CD4-positive, alpha-beta T cell treated with Interleukin-21 for 1 hour (primary cell): ENCODE data around the gene MTMR3.
"Not testable (repeated sequence)": the region's sequence is repeated elsewhere in the genome, so short reads cannot be mapped to it uniquely, and the experiment has no call there.

ENCODE experiments used
- DNase-seq: peaks from one replicate; pipeline ENCODE4 v3.0.0-alpha.2; 2020

Gene MTMR3

DNA sequence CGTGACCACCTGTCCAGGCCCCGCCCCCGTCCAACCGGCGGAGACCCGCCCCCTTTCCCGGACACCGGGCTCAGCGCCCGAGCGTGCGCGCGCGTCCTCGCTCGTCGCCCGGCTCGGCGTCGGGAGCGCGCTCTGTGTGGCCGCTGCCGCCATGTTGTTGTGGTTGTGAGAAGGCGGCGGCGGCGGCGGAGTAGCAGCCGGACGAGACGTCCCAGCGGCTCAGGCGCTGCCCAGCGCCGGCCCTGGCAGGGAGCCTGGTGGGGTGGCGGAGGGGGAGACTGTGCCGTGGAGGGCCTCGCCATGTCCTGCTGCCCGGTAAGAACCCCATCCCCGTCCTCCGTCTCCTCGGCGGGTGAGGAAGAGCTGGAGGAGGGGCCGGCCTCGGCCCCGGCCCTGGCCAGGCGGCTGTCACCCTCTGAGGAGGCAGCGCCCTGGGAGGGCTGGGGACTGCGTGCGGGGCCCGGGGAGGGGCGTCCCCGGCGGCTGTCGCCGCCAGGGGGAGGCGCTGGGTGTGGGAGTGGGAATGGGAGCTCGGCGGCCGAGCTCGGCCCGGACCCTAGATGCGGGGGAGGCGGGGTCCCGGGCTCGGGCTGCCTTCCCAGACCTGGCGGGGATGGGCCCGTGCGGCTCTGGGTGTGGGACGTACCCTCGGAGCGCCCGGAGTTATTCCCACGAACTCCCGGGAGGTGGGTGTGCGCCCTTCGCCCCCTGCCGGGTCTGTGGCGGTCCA is at the start of gene MTMR3:
Gene MTMR3, plus strand, starts transcription at position 130 of the 730 bp plus-strand sequence. CDS start 87,886 bp downstream, outside the sequence.
- DNase-seq = peak; percentile 94

DNA sequence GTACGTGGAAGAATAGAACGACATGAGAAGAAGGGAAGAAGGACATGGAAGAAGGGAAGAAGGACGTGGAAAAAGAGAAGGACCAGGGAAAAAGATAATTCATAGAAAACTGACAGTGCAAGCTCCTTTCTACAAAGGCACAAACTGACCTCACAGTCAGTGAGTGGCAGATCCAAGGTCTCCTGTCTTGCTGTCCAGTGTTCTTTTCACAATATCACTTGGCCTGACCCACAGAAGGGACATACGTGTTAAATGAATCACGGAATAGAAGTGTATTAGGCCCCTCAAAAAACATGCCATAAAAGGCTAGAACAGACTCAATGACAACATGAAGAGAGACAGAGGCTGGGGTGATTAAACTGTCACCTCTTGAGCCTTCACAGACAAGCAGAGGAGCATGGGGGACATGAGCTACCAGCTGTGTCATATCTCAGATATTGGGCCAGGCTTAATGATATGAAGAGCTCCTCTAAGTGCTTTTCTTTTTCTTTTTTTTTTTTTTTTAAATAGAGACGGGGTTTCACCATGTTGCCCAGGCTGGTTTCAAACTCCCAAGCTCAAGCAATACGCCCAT is 49.5 kb upstream of the MTMR3 start:
- no peak for DNase-seq

DNA sequence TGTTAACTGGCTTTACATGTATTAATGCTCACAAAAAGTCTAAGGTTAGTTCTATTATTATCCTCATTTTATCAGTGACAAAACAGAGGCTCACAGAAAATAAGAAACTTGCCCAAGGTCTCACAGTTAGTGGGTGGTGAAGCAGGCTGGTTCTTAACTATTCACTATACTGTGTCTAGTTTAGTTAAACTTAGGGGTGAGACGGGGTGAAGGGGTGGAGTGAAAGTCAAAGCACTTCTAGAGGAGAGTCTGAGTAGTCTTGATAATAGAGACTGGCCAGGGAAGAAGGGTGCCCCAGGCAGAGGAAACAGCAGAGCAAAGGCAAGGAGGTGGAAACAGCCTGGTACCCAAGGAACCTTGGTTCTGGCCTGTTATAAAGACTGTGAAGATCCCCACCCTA is 48.9 kb upstream of the MTMR3 start:
- DNase-seq = no peak

DNA sequence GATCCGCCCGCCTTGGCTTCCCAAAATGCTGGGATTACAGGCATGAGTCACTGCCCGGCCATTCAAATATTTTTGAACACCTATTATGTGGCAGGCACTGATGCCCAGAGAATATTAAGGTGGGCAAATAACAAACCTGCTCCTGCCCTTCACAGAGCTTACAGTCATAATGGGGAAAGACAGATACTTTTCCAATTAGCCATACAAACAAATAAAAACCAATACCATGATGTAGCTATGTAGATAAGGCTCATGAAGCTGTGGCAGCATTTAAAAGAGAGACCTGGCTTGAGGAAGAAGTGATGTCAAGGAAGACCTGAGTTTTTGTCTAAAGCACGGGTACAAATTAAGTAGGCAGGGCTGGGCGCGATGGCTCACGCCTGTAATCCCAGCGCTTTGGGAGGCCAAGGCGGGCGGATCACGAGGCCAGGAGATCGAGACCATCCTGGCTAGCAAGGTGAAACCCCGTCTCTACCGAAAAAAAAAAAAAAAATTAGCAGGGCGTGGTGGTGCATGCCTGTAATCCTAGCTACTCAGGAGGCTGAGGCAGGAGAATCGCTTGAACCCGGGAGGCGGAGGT is 46.1 kb upstream of the MTMR3 start:
- not testable (repeated sequence) for DNase-seq

DNA sequence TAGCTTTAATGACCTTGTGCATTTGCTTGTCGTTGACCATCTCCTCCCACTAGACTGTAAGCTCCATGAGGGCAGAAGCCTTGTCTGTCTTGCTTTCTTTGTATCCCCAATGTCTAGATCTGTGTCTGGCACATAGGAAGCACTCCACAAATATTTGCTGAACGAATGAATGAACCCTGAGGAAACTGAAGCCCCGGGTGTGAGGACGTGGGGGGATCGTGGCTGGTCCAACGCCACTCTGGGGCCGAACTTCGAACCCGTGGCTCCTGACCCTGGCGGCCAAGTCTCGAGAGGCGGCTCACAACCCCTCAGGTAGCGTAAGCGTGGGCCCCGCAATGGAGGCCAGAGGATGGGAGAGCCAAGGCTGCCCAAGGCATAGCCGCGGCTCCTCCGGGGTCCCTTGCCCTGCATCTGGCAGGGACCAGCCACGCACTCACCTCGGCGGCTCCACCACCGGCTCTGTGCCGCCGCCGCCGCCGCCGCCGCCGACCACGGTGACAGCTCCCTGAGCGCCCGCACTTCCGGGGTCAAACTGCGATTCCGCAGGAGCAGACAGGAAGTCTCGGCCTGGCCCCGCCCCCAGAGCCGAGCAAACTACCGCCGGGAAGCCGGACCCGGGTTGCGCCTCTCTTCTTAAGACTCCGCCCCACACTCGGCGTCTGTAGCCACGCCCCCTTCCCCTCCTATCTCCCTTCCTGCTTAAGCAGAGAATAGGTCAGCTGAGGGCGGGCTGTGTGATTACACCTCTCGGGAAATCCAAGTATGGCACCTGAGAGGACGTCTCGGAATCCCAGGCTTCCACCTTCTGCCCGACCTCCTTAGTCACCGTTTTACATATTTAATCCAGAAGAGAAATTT is 45.0 kb upstream of the MTMR3 start, which contains the start of gene ASCC2:
Gene ASCC2, minus strand, starts transcription at position 534 of the 858 bp plus-strand sequence. CDS start 5,949 bp downstream, outside the sequence.
- DNase-seq = peak; percentile 98

DNA sequence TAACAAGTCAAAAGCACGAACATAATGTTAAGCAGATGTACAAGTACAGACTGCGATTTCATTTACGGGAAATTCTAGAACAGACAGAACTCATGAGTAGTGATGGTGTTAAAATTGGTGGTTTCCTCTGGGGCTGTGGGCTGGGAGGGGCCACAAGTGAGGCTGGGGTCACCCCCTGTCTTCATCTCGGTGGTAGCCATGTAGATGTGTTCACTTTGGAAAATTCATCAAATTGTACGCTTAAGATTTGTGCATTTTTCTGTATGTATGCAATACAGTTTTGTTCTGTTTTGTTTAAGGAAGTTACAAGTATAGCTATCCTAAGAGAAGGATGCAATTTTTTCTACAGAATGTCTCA is 44.4 kb upstream of the MTMR3 start:
- no peak for DNase-seq

DNA sequence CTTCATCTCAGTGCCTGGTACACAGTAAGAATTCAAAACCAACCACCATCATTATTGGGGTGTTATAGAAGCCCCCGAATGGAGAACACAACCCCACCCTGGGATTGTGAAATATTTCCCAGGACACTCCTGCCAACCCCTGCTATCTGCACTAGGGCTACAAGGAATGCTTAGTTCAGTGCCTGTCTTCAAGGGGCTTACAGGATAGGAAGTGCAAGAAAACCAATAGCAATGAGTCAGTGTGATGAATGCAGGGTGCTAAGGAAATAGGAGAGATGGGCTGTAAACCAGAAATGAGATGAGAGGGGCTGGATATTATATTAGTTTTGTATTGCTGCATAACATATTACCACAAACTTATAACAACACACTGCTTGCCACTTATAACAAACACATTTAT is 43.9 kb upstream of the MTMR3 start:
- no peak for DNase-seq

DNA sequence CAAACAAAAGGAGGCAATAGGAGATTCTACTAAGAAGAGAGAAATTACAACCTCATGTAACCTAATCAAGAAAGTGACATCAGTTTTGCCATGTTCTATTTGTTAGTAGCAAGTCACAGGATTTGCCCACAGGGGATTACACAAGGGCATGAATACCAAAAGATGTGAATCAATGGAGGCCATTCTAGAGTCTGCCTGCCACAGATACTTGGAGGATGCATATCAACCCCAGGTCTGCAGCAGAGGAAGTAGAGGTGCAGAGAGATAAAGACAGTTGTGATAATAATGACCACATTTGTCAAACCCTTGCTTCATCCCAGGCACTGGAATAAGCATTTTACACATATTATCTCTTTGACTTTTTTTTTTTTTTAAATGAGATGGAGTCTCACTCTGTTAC is 42.5 kb upstream of the MTMR3 start:
- no peak for DNase-seq

DNA sequence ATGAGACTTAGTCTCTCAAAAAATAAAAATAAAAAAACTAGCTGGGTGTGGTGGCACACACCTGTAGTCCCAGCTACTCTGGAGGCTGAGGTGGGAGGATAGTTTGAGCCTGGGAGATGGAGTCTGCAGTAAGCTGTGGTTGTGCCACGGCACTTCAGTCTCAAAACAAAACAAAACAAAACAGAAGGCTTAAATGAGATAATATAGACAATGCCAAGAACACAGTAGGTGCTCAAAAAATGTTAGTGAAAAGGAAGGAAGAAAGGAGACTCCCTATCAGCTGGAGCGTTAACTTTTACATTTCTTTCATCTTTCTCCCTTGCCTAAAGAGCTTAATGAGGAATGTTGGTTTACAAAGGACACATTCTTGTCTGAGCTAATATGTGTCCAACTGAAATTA is 40.8 kb upstream of the MTMR3 start:
- no peak for DNase-seq

DNA sequence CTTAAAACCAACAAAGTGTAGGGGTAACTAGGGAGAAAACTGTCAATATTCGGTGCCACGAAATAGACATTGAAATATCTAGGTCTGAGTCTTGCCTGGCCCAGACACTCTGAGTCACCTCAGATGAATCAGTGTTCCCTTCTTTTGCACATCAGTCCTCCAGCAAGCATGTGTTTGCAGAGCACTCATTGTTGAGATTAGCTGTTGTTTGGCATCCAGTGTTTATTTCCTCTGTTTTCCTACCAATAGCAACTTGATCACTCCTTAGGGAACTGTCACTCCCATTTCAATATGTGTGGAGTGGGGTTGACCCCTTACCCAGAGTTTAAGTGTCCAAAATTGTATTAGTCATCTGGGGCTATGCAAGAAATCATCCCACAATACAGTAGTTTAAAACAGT is 40.2 kb upstream of the MTMR3 start:
- DNase-seq = no peak

DNA sequence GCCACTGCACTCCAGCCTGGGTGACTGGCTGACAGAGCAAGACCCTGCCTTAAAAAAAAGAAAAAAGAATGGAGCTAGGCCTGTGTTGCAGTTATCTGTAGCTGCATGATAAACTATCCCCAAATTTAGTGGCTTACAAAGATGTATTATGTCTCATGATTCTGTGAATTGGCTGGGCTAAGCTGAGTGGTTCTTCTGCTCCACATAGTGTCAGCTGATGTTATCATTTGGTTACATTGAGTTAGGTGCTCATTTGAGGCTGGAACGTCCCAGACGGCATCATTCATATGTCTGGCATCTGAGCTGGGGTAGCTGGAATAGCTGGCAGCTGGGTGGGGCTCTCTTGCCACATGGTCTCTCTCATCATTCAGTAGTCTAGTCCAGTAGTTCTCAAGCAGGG is 36.7 kb upstream of the MTMR3 start:
- DNase-seq = no peak

DNA sequence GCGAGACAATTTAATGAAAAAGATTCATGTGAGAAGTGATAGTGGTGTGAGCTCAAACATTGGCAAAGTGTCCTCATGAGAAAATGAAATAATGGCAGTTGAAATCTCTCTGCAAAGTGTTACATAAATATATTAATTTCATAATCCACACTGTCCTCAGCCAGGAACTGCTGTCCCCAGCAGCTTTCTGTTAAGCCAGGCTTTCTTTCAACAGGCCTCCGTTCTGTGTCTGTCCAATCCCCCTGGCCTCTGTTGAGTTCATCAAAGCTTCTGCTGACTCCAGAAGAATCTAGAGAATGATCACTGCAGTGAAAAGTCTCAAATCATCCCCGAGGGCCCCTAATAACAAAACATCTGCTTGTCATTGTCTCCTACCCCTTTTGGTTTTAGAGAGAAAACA is 34.9 kb upstream of the MTMR3 start:
- DNase-seq = no peak

DNA sequence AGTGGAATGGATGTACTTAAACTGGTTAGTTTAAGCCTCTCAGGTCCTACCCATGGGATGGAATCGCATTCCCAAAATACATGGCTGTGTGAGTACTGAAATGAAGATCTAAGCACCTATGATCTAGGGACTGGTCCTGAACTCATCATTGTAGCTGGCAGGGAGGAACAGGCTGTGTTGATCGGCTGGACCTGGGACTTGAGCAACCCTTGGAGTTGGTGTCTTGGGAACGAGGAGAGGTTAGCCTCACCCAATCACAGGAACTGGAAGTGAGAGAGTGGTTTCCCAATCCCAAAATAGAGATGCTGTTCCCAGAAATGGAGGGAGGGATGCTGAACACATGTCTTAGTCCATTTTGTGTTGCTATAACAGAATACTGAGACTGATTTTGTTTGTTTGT is 28.5 kb upstream of the MTMR3 start:
- DNase-seq = no peak

DNA sequence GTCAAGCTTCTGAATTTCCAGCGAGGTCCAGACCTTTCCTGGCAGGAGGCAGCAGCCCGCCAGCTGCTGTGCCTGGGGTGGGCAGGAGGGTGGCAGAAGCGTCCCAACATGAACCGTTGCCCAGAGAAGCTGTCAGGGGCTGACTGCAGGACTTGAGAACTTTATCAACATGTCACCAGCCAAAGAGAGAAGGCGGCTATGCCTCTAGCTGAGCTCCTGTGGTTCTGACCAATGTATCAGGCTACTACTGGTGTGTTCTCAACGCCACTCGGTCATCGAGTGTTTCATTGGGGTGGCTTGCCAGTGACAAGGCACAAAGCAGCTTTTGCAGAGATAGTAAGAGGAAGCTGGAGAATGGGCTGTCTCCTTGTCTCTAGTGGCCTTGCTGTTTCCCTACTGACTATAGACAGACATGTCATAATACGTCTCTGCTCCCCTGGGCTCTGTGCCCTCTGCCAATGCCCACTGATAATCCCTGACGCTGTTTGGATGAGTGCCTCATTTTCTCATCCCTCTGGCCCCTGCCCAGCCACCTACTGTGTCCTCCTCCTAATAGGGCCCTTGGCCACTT is 27.3 kb upstream of the MTMR3 start:
- no peak for DNase-seq

DNA sequence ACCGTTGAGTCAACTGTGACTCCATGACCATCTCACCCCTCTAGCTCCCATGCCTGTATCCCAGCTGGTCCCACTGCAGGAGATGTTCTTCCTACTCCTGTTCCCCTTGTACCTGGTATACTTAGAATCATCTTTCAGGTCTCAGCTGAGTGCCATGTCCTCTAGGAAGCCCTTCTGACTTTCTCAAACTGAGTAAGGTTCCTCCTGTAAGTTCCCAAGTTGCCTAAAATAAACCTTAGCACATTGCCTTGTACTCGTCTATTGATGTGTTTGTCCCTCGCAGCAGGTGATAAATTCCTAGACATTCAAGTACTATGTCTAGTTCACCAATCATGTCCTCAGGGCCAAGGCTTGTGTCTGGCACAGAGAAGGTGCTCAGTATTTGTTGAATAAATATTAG is 26.5 kb upstream of the MTMR3 start:
- DNase-seq = no peak

DNA sequence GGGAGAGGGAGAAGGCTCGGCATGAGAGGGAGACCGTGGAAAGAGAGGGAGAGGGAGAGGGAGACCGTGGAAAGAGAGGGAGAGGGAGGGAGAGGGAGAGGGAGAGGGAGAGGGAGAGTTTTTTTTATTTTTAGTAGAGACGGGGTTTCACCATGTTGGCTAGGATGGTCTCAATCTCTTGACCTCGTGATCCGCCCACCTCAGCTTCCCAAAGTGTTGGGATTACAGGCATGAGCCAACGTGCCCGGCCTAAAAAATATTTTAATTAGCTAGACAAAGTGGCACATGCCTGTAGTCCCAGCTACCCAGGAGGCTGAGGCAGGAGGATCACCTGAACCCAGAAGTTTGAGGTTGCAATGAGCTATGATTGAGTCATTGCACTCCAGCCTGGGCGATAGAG is 23.9 kb upstream of the MTMR3 start:
- DNase-seq = not testable (repeated sequence)

DNA sequence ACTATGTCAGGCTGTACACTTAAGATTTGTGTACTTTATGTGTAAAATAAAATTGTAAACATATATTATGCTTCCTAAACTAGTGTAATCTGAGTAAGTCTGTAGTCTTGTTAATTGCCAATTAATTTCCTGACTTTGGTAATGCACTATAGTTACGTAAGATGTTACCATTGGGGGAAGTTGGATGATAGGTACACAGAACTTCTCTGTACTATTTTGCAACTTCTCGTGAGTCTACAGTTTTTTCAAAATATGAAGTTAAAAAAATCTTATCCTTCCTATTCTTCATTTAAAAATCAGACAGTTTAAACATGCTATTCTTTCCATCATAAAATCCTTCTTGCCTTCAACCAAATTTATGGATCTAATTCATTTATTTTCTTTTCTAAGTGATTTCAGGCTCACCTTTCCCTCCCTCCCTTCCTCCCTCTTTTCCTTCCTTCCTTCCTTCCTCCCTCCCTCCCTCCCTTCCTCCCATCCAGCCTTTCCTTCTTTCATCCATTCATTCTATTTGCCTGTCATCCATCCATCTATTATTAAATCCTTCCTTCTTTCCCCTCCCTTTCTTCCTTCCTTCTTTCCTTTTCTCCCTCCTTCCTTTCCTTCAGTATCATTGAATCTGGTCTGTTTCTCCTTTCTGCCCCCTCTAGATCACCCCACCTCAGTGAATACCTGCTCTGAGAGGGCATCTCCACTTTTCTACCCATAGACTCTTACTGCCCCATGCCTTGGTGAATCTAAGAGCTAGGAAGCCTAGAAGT is 22.8 kb upstream of the MTMR3 start:
- DNase-seq = no peak

DNA sequence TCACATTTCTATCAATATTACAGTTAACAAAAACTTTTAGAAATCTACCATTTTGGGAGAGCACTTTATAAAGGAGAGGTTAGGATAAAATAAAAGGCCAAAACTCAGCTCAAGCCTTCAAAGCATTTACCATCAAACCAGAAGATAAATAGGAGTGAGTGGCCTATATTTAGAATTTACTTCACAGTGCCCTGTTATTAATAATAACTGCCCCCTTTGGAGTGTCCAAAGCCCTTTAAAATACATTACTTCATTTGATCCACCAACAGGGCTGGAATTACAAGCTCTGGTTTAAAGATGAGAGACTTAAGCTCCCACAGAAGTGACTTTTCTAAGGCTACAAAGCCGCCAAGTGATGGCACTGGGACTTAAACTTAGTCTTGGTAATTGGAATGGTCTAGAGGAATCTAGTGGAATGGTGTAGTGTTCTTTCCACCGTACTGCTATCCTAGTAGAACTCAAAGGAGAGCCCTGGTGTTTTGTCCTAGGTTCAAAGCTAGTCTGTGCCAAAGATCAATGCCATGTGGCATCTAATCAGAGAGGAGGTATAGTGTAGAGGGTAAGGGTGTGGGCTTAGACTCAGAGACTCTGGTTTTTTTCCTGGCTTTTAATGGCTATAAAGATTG is 21.2 kb upstream of the MTMR3 start:
- no peak for DNase-seq

DNA sequence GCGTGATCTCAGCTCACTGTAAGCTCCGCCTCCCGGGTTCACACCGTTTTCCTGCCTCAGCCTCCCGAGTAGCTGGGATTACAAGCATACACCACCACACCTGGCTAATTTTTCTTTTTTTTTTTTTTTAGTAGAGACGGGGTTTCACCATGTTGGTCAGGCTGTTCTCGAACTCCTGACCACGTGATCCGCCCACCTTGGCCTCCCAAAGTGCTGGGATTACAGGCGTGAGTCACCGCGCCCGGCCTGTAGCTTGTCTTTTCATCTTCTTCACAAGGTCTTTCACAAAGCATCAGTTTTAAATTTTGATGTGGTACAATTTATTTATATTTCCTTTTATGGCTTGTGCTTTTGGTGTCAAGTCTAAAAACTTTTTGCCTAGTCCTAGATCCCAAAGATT is 17.4 kb upstream of the MTMR3 start:
- not testable (repeated sequence) for DNase-seq

DNA sequence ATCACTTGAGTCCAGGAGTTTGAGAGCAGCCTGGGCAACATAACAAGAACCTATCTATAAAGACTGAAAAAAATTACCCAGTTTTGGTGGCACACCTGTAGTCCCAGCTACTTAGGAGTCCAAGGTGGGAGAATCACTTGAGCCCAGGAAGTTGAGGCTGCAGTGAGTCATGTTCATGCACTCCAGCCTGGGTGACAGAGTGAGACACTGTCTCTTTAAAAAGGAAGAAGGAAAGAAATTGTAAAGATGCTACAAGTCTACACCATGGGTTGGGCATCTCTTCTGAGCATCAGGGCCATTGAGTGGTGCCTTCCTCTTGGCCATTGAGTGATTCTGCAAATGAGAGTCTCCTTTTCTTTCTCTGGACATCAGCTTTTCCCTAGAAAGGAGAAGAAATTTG is 15.7 kb upstream of the MTMR3 start:
- DNase-seq = no peak

DNA sequence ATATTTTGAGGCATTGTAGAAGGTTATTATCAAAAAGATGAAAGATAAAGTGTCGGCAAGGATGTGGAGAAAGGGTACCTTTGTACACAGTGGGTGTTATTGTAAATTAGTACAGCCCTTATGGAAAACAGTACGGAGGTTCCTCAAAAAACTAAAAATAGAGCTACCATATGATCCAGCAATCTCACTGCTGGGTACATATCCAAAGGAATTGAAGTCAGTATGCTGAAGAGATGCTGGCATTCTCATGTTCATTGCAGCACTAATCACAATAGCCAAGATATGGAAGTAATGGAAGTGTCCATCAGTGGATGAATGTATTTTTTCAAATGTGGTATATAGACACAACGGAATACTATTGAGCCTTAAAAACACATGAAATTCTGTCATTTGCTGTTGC is 15.1 kb upstream of the MTMR3 start:
- DNase-seq = no peak

DNA sequence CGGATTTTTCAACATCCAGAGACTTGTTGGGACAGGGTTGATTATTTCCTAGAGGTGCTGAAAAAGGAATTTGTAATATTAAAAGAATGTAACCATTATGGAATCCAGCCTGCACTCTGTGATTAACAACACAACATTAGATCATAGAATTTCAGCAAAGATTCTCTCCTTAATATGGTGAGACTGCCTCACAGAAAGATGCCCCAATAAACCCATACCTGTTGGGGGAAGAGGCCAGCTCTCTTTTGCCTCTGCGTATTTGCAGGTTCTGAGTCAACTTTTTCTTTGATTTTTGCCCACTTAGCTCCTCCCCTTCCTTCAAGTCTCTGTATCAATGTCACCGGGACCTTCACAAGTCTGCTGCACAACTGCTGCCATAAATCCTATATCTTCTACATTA is 12.4 kb upstream of the MTMR3 start:
- DNase-seq = no peak
